Keratinocyte (primary cell): Measurements from ENCODE around the gene CLEC16A.

Experiments used
- CTCF ChIP-seq, 3 experiments: IDR thresholded peaks in 1 of 3; conservative IDR thresholded peaks in 1 of 3; optimal IDR thresholded peaks in 1 of 3; 2 replicates in 2 of 3; 3 replicates in 1 of 3; pipeline versions ENCODE3 to v1.5.1; 2011; ENCODE audit warnings: low read length in 3 of 3, mild to moderate bottlenecking in 3 of 3, moderate library complexity in 2 of 3, control low read depth in 1 of 3, inconsistent platforms in 1 of 3; ENCODE audit not compliant: insufficient read depth in 2 of 3; ENCODE audit errors: extremely low read depth in 1 of 3
- EZH2 ChIP-seq: IDR thresholded peaks from one replicate; pipeline ENCODE4 v1.6.1; 2012; ENCODE audit warnings: inconsistent platforms, mild to moderate bottlenecking, low read length, moderate library complexity

GRCh38 chr16:11130978-11131665 lies 186.8 kb downstream of the CLEC16A start:
- TF ChIP-seq CTCF (optimal IDR thresholded peaks at IDR 0.05 in 1 of 3, IDR thresholded peaks at IDR 0.05 in 1 of 3, conservative IDR thresholded peaks at IDR 0.05 in 1 of 3; ENCODE audit: extremely low read depth in 1 of 3, insufficient read depth in 2 of 3, low read length in 3 of 3) = no peak
- no peak for TF ChIP-seq EZH2
